OCI-LY3 (cell line): ENCODE data around the gene GZMM.

Experiments used
- H2AFZ ChIP-seq: fragments of 200-600, 300-600 bp; shearing (Covaris generic); 2 replicates; pipeline ENCODE4 v1.6.0; 2014; ENCODE audit warnings: antibody characterized with exemption, low read depth, low read length
- H3K27ac ChIP-seq: fragments of 200-600, 300-600 bp; sonication (generic); 2 replicates; pipeline ENCODE4 v1.5.1; 2014; ENCODE audit warnings: mild to moderate bottlenecking, low read length, moderate library complexity, mixed read lengths
- H3K27me3 ChIP-seq: fragments of 200-600, 300-600 bp; sonication (generic); 2 replicates; pipeline ENCODE4 v1.6.1; 2014; ENCODE audit warnings: low read depth, low read length, mixed read lengths
- H3K36me3 ChIP-seq: fragments of 200-600, 300-600 bp; sonication (generic); replicated peaks from 2 replicates; pipeline ENCODE3; 2014; ENCODE audit warnings: low read depth, low read length, mixed read lengths
- H3K4me1 ChIP-seq: fragments of 300-600, 200-600 bp; sonication (generic); 2 replicates; pipeline ENCODE4 v1.6.1; 2014; ENCODE audit warnings: low read length, mixed read lengths
- H3K4me2 ChIP-seq: fragments of 200-600, 300-600 bp; sonication (generic); 2 replicates; pipeline ENCODE4 v1.6.1; 2014; ENCODE audit warnings: low read length, mixed read lengths
- H3K4me3 ChIP-seq: fragments of 300-600, 200-600 bp; sonication (generic); 2 replicates; pipeline ENCODE4 v1.5.1; 2014; ENCODE audit warnings: antibody characterized with exemption, mild to moderate bottlenecking, low read length, moderate library complexity
- H3K79me2 ChIP-seq: fragments of 300-600, 200-600 bp; shearing (Covaris generic); 2 replicates; pipeline ENCODE4 v1.6.1; 2014; ENCODE audit warnings: mild to moderate bottlenecking, low read length, mixed read lengths
- H3K9ac ChIP-seq: fragments of 300-600, 200-600 bp; shearing (Covaris generic); 2 replicates; pipeline ENCODE4 v1.6.0; 2014; ENCODE audit warnings: mild to moderate bottlenecking, low read length, moderate library complexity
- H3K9me3 ChIP-seq: fragments of 200-600, 300-600 bp; shearing (Covaris generic); 2 replicates; pipeline ENCODE4 v1.6.1; 2014; ENCODE audit warnings: low read length, mixed read lengths; ENCODE audit not compliant: insufficient read depth
- H4K20me1 ChIP-seq: fragments of 200-600, 300-600 bp; sonication (generic); 2 replicates; pipeline ENCODE4 v1.6.1; 2016; ENCODE audit warnings: low read length, mixed read lengths; ENCODE audit not compliant: insufficient read depth
- EZH2phosphoT487 ChIP-seq: fragments of 200-600 bp; shearing (Covaris generic); IDR thresholded peaks from 2 replicates; pipeline ENCODE4 v1.6.1; 2018; ENCODE audit warnings: antibody characterized with exemption, mixed run types, low read depth
- TF ChIP-seq, protein P1 (sequence below): fragments of 200-600, 300-600 bp; sonication (generic); IDR thresholded peaks from 2 replicates; pipeline ENCODE4 v1.5.1; 2014; ENCODE audit warnings: antibody characterized with exemption, low read length, low read depth

GZMM gene

DNA sequence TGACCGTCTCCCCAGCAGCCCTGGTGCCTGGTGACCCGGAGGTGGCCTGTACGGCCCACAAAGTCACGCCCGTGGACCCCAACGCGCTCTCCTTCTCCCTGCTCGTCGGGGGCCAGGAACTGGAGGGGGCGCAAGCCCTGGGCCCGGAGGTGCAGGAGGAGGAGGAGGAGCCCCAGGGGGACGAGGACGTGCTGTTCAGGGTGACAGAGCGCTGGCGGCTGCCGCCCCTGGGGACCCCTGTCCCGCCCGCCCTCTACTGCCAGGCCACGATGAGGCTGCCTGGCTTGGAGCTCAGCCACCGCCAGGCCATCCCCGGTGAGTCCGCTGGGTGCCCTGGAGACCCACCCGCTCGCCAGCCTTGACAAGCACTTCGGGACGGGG, 45.4 kb upstream of the GZMM start:
- Histone ChIP-seq H3K4me3 (no peak overlapping the region), H3K9me3 (no peaks in the 10 kb centered on the region; the same call in 1 of the 2 replicates), H3K79me2 (no peaks in the 10 kb centered on the region), H4K20me1 (no peaks in the 10 kb centered on the region), H2AFZ (no peak overlapping the region), H3K27me3 (no peaks in the 10 kb centered on the region), H3K4me1 (peaks cover 7% of the 10 kb centered on the region; the same call in 1 of the 2 replicates), H3K36me3 (no peaks in the 10 kb centered on the region), H3K27ac (no peak overlapping the region), H3K9ac (no peak overlapping the region), H3K4me2 (no peak overlapping the region)
- no peak for TF ChIP-seq EZH2phosphoT487
- TF ChIP-seq, protein P1, sequence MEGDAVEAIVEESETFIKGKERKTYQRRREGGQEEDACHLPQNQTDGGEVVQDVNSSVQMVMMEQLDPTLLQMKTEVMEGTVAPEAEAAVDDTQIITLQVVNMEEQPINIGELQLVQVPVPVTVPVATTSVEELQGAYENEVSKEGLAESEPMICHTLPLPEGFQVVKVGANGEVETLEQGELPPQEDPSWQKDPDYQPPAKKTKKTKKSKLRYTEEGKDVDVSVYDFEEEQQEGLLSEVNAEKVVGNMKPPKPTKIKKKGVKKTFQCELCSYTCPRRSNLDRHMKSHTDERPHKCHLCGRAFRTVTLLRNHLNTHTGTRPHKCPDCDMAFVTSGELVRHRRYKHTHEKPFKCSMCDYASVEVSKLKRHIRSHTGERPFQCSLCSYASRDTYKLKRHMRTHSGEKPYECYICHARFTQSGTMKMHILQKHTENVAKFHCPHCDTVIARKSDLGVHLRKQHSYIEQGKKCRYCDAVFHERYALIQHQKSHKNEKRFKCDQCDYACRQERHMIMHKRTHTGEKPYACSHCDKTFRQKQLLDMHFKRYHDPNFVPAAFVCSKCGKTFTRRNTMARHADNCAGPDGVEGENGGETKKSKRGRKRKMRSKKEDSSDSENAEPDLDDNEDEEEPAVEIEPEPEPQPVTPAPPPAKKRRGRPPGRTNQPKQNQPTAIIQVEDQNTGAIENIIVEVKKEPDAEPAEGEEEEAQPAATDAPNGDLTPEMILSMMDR = no peak

DNA sequence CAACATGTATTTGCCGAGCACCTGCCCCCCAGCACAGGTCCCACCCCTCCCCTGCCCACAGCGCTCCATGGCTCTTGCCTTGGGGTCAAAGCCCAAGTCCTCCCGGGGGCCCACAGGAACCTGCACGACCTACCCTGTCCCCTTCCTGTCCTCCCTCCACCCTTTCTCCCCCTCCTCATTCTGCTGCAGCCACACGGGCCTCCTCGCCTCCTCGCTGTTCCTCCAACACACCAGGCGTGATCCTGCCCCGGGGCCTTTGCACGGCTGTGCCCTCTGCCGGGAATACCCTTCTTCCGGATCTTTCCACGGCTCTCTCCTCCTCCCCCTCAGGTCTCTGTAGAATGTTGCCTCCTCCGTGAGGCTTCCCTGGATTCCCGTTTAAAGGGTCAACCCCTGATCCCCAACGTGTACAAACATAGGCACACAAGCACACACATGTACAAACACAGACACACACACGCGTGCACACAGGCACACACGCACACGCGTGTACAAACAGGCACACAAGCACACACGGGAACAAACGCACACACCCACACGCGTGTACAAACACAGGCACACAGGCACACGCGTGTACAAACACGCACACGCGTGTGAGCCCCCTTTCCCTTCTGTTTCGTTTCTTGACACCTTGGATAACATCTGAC, 44.8 kb upstream of the GZMM start:
- TF ChIP-seq EZH2phosphoT487 = no peak
- TF ChIP-seq, protein P1 = no peak
- H3K36me3 ChIP-seq = no peaks in the 10 kb centered on the region
- H3K4me2 ChIP-seq = no peak overlapping the region
- H3K9me3 ChIP-seq = no peaks in the 10 kb centered on the region; the same call in 1 of the 2 replicates
- H3K4me1 ChIP-seq = peaks cover 7% of the 10 kb centered on the region; the same call in 1 of the 2 replicates
- no peak overlapping the region for H3K4me3 ChIP-seq
- no peaks in the 10 kb centered on the region for H3K27me3 ChIP-seq
- no peak overlapping the region for H3K9ac ChIP-seq
- no peak overlapping the region for H3K27ac ChIP-seq
- no peaks in the 10 kb centered on the region for H3K79me2 ChIP-seq
- no peak overlapping the region for H2AFZ ChIP-seq
- no peaks in the 10 kb centered on the region for H4K20me1 ChIP-seq

DNA sequence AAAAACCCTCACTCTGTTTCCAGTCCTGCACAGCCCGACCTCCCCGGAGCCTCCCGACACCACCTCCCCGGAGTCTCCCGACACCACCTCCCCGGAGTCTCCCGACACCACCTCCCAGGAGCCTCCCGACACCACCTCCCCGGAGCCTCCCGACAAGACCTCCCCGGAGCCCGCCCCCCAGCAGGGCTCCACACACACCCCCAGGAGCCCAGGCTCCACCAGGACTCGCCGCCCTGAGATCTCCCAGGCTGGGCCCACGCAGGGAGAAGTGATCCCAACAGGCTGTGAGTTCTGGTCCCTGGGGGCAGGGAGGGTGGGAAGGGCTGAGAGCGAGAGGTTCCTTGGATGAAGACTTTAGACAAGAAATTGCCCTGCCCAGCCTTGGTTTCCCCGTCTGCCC, 42.2 kb upstream of the GZMM start:
- no peaks in the 10 kb centered on the region; the same call in 1 of the 2 replicates for H3K9me3 ChIP-seq
- TF ChIP-seq EZH2phosphoT487 = no peak
- TF ChIP-seq, protein P1 = no peak
- H4K20me1 ChIP-seq = no peaks in the 10 kb centered on the region
- peaks cover 7% of the 10 kb centered on the region; the same call in 1 of the 2 replicates for H3K4me1 ChIP-seq
- H3K4me3 ChIP-seq = no peak overlapping the region
- no peak overlapping the region for H2AFZ ChIP-seq
- no peaks in the 10 kb centered on the region for H3K27me3 ChIP-seq
- H3K9ac ChIP-seq = no peak overlapping the region
- H3K27ac ChIP-seq = no peak overlapping the region
- no peak overlapping the region for H3K4me2 ChIP-seq
- no peaks in the 10 kb centered on the region for H3K79me2 ChIP-seq
- H3K36me3 ChIP-seq = no peaks in the 10 kb centered on the region

DNA sequence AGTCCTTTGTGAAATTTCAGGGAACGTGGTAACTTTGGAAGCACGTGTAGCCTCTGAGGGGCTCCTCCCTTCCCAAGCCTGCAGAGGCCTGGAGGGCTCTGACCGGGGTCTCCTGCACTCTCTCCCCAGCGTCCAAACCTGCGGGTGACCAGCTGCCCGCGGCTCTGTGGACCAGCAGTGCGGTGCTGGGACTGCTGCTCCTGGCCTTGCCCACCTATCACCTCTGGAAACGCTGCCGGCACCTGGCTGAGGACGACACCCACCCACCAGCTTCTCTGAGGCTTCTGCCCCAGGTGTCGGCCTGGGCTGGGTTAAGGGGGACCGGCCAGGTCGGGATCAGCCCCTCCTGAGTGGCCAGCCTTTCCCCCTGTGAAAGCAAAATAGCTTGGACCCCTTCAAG, 39.2 kb upstream of the GZMM start:
- no peak overlapping the region for H3K4me3 ChIP-seq
- no peak overlapping the region for H3K27ac ChIP-seq
- no peaks in the 10 kb centered on the region for H4K20me1 ChIP-seq
- H3K79me2 ChIP-seq = peaks cover 12% of the 10 kb centered on the region
- no peak overlapping the region for H3K4me2 ChIP-seq
- TF ChIP-seq EZH2phosphoT487 = no peak
- TF ChIP-seq, protein P1 = no peak
- H3K4me1 ChIP-seq = peaks cover 16% of the 10 kb centered on the region
- no peaks in the 10 kb centered on the region; the same call in 1 of the 2 replicates for H3K9me3 ChIP-seq
- H3K36me3 ChIP-seq = no peaks in the 10 kb centered on the region
- no peaks in the 10 kb centered on the region for H3K27me3 ChIP-seq
- H2AFZ ChIP-seq = no peak overlapping the region
- no peak overlapping the region for H3K9ac ChIP-seq
